Stimulated activated CD4-positive, alpha-beta T cell treated with anti-CD3 and anti-CD28 coated beads, Interleukin-2, amount 100 ng/mL, for 4 hours (primary cell): ENCODE measurements around the gene DSC2.
"Not testable (repeated sequence)": the region's sequence is repeated elsewhere in the genome, so short reads cannot be mapped to it uniquely, and the experiment has no call there.

ENCODE experiments used
- DNase-seq: peaks from one replicate; pipeline ENCODE4 v3.0.0-alpha.2; 2020; ENCODE audit warnings: low read depth

Gene DSC2

DNA sequence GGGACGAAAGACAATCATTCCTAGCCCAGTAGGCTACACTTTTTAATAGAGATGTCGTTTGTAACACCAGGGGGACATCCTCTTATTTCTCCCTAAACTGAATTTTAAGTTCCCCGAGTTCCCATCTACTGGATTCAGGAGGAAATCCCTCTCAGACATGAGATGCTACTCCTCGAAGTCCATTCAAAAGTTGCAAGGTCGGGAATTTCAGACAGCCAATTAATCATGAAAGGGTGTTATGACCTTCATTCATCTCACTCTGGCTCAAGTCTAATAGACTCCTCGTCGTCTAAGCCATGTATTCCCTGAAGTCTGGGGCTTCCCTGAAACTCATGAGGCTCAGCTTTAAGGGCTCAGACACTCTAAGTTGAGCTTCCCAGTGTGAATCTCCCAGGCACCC, 58.5 kb downstream of the DSC2 start:
- no peak for DNase-seq

- DNase-seq: no peak
Observed at GRCh38 chr18:31042406-31043181, 59.6 kb downstream of the DSC2 start, which contains the start of gene DSC3. TSS of gene DSC3 (minus strand) at chr18:31042742. CDS start at chr18:31042660, 82 bp downstream.

GRCh38 chr18:31042084-31042405, 60.2 kb downstream of the DSC2 start:
- no peak for DNase-seq

DNA sequence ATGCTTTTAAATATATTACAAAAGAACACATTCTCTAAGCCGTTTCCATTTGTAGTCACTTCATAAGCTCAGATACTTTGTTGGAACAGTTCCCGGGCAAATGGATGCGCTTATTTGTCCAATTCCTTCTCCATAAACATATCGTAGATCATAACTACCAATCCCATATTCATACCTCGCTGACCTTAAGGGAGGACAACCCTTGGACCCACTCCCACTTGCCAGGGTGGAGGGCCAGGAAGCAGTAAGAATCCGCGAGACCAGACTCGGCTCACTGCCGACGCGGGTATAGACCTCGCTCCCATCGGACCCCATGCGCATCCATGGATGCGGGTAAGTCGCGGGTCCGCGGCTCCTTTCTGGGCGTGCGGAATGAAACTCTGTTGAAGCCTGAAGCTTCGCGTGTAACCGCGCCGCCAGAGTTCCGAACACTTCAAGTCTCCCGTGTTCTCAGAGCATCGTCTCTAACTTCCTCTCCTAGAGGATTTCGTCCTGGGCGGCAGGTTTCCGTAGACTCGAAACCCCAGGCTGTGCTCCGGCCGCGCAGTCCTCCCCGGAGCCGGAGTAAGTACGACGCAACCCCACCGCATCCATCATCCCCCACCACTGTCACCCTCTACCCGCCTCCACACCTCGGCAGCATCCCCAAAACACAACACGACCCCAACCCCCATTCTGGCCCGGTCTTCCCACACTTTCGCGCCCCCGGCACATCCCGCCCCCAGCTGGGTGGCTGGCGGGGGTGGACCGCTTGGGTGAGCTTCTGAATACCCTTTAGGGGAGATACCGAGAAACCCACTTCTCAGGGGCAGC, 60.7 kb downstream of the DSC2 start:
- no peak for DNase-seq

DNA sequence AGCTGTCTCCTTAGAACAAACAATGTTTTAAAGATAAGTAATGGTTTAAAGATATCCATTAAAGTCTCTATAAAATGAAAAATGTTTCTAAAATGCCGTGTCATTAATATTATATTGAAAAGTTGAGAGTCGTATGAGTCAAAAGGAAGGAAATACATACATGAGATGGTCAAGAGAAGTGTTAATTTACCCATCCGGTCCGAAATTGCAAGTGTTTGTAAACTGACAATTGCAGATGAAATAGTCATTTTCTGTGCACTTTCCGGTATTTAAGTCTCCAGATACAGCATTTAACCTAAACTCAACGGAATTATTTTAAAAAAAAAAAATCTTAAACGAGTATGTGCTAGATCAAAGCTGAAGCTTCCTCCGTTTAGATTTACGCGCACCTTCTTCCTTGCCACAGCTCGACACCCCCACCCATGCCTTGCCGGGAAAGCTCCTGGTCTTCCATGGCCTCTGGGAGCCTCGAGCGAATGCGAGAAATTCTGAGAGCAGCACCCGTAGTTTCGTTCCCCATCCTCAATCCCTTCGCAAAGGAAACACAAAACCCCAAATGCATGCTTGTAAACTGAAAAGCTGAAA, 61.4 kb downstream of the DSC2 start:
- no peak for DNase-seq

DNA sequence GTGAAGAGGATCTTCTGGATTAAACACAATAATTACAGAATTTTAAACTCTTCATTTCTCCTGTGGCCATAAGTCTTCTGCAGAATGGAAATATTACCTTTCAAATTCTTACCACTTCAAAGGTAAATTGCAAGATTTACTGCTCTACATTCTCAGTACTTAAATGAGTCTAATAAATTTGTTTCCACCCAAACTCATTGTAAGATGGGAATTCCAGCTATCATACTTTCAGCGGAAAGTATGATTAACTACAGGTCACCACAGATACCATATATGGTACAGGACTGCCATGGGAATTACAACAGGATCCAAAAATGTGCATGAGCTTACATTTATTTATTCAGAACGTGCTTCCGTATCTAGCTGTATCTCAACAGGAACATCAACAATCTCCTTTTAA, 62.8 kb downstream of the DSC2 start:
- DNase-seq: no peak

DNA sequence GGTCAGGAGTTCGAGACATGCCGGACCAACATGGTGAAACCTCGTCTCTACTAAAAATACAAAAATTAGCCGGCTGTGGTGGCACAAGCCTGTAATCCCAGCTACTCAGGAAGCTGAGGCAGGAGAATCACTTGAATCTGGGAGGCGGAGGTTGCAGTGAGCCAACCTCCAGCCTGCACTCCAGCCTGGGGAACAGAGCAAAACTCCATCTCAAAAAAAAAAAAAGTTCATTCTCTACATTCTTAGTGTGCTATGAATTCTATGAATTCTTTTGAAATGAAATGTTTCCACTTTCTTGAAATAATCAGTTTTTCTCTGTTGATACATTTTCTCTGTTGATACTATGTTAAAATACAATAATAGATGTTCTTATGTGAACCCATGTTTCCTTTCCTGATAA, 64.5 kb downstream of the DSC2 start:
- not testable (repeated sequence) for DNase-seq

DNA sequence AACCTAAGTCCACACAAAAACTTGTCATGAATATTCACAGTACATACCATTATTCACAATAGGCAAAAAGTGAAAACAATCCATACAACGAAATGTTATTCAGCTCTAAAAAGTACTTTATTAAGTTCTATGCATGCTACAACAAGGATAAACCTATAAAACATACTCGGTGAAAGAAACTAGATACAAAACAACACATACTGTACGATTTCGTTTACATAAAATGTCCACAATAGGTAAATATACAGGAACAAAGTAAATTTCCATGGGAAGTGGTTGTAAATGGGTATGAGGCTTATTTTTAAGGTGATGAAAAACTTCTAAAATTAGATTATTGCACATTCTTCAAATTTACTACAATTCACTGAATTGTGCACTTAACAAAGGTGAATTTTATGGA, 67.7 kb downstream of the DSC2 start:
- DNase-seq: no peak

DNA sequence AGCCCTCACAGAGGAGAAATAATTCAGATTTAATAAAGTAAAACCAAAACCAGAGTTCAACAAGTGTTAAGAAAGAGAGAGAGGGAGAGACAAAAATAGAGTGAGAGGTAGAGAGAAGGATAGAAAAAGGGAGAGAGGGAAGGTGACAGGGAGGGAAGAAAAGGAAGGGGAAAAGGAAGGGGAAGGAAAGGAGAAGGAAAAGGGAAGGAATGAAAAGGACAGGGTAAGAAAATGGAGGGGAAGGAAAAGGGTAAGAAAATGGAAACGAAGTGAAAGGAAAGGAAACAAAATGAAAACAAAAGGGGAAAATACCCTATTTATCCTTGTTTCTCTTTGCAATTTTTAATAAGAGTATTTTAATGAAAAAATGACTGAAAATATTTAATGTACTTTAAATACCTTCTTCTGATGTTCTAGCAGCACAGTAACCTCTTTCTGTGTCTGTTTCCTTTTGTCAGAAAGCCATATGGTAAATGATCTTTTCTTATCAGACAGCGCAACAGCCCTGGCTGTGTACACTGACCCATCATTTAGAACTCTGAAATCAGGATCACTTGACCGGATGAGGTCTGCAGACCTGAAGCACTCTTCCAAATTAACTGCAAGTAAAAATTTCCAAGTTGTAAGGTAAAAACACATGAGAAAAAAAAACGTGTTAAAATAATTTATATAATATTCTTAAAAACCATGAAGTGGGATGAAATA, 71.5 kb downstream of the DSC2 start:
- DNase-seq: no peak

DNA sequence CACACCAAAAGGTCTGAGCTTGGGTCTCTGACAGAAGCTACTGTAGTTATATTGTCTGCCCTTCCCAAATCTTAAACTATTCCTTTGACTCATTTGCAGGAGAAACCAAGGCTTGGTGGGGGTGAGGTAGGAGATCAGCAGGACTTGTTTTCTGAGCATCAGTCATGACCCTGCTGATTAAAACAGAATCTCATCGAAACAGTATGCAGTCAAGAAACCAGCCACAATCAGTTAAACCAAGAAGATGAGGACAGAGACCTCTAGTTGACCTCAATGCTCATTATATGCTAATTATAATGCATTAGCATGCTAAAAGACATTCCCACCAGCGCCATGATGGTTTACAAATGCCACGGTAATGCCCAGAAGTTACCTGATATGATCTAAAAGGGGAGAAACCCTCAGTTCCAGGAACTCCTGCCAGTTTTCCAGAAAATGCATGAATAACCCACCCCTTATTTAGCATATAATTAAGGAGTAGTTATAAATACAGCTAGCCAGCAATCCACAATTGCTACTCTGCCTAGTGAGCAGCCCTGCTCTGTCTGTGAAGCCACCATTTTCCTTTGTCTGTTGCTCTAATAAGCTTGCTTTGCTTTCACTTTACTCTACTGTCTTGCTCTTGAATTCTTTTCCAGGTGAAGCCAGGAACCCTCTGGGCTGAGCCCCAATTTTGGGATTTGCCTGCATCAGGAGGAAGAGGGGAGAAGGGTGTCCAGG, 86.3 kb downstream of the DSC2 start:
- DNase-seq: no peak

DNA sequence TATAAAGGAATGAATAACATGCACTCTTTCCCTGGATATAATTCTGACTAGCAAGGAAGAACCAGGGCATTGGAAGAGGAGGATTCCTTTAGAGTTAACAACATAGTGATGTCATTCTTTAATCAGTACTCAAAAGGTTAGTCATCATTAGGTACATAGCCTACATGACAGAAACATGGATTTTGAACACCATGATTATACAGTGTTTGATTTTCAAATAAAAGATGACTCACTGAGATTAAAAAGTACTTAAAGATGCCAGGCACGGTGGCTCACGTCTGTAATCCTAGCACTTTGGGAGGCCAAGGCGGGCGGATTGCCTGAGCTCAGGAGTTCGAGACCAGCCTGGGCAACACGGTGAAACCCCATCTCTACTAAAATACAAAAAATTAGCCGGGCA, 90.8 kb downstream of the DSC2 start:
- not testable (repeated sequence) for DNase-seq

- no peak for DNase-seq
Observed at GRCh38 chr18:31010601-31011000, 91.6 kb downstream of the DSC2 start.
